K562 (cell line): ENCODE results near the gene PRR15L. TPM values are rescaled to one million over a fixed set of nuclear protein-coding genes. Genes with fewer than 3 reads are reported as not detected.

Experiments
- ATAC-seq: fragments of 200-7000 bp; cut with Tn5 transposase; 3 replicates; pipeline ENCODE4 v1.9.1; 2020; ENCODE audit warnings: moderate library complexity
- BruUV-seq: library from RNA; stranded (reverse); fragments of 400-500 nt; replicated peaks from 2 replicates; lab custom pipeline; 2021; lab: Mats Ljungman, UMichigan
- CTCF ChIA-PET: fragments of 300-600 bp; formaldehyde crosslinking; extraction: SDS; loops from one replicate; lab custom pipeline; 2021; ENCODE audit warnings: low intra/inter-chr PET ratio; lab: Yijun Ruan, JAX
- POLR2A ChIA-PET: fragments of 300-600, 350-650 bp; sonication (Branson Sonifier 250); formaldehyde crosslinking; extraction: SDS; loops from one replicate; lab custom pipeline; 2021; ENCODE audit warnings: antibody characterized with exemption, inconsistent platforms; lab: Yijun Ruan, JAX
- DNase-seq, 4 experiments: peaks; one replicate each; pipeline versions ENCODE4 v3.0.0 to v3.0.0-alpha.2; 2011 to 2018; ENCODE audit warnings: low spot score in 3 of 4, mixed read lengths in 3 of 4; ENCODE audit errors: extremely low read depth in 1 of 4
- FAIRE-seq: peaks from 2 replicates; lab custom pipeline; 2011; peaks lifted over from hg19 to GRCh38; lab: Jason Lieb, UNC
- H2AFZ ChIP-seq: 2 replicates; pipeline ENCODE4 v1.6.0; 2011; ENCODE audit warnings: low read depth, low read length, control low read depth, inconsistent platforms
- H3K27ac ChIP-seq: fragments of 200-600 bp; 3 replicates; pipeline ENCODE4 v1.8.0; 2011; ENCODE audit warnings: low read depth, mild to moderate bottlenecking, control low read depth, inconsistent platforms, low read length, moderate library complexity, mixed read lengths; ENCODE audit errors: extremely low read depth
- H3K27me3 ChIP-seq, 2 experiments: fragments of 300-600 bp in 1 of 2; 2 replicates in 1 of 2; 3 replicates in 1 of 2; pipeline versions ENCODE4 v1.6.0 to v1.8.0; 2011; ENCODE audit warnings: inconsistent platforms in 2 of 2, low read length in 2 of 2, mild to moderate bottlenecking in 1 of 2, mixed read lengths in 1 of 2, moderate library complexity in 1 of 2; ENCODE audit not compliant: control insufficient read depth in 2 of 2, insufficient read depth in 2 of 2
- H3K36me3 ChIP-seq: fragments of 300-600 bp; 3 replicates; pipeline ENCODE4 v1.8.0; 2011; ENCODE audit warnings: mild to moderate bottlenecking, low read length, inconsistent platforms; ENCODE audit not compliant: control insufficient read depth, insufficient read depth
- H3K4me1 ChIP-seq, 2 experiments: fragments of 200-600 bp in 1 of 2; replicated peaks in 1 of 2; 2 replicates in 1 of 2; 3 replicates in 1 of 2; pipeline versions ENCODE4 v1.5.1 to v1.8.0; 2011; ENCODE audit warnings: inconsistent platforms in 2 of 2, low read length in 2 of 2, mild to moderate bottlenecking in 1 of 2, mixed read lengths in 1 of 2, moderate library complexity in 1 of 2; ENCODE audit not compliant: control insufficient read depth in 2 of 2, insufficient read depth in 2 of 2
- H3K4me2 ChIP-seq: 2 replicates; pipeline ENCODE4 v1.6.1; 2011; ENCODE audit warnings: low read length, control low read depth, inconsistent platforms, mixed read lengths; ENCODE audit not compliant: insufficient read depth
- H3K4me3 ChIP-seq: fragments of 200-600 bp; sonication (generic), shearing (Covaris generic); 2 replicates; pipeline ENCODE4 v1.5.1; 2016; ENCODE audit warnings: control low read depth, inconsistent platforms
- H3K79me2 ChIP-seq: fragments of 200-600 bp; 3 replicates; pipeline ENCODE4 v1.8.0; 2011; ENCODE audit warnings: low read length, inconsistent platforms; ENCODE audit not compliant: control insufficient read depth, insufficient read depth
- H3K9ac ChIP-seq, 2 experiments: 2 replicates each; pipeline versions ENCODE4 v1.6.0 to v1.6.1; 2011; ENCODE audit warnings: low read depth in 2 of 2, low read length in 2 of 2, control low read depth in 1 of 2, inconsistent platforms in 1 of 2, mild to moderate bottlenecking in 1 of 2, mixed read lengths in 1 of 2; ENCODE audit not compliant: insufficient read depth in 1 of 2
- H3K9me1 ChIP-seq: one replicate; pipeline ENCODE4 v1.6.0; 2011; ENCODE audit warnings: inconsistent platforms, mild to moderate bottlenecking, low read length, moderate library complexity; ENCODE audit not compliant: control insufficient read depth, insufficient read depth
- H3K9me3 ChIP-seq: replicated peaks from 2 replicates; pipeline ENCODE4 v1.5.1; 2011; ENCODE audit warnings: low read depth, low read length, inconsistent platforms; ENCODE audit not compliant: control insufficient read depth, insufficient read depth
- H4K20me1 ChIP-seq: replicated peaks from 2 replicates; pipeline ENCODE4 v1.6.1; 2011; ENCODE audit warnings: low read length, inconsistent platforms, mixed read lengths; ENCODE audit not compliant: control insufficient read depth, insufficient read depth
- DNMT1 ChIP-seq: fragments of 450-650 bp; IDR thresholded peaks from 2 replicates; pipeline ENCODE4 v1.6.1; 2016; ENCODE audit warnings: antibody characterized with exemption, mild to moderate bottlenecking
- FOXA1 ChIP-seq: fragments of 450-650 bp; IDR thresholded peaks from 2 replicates; pipeline ENCODE4 v1.6.1; 2016; ENCODE audit warnings: mild to moderate bottlenecking, borderline replicate concordance
- HMG20B ChIP-seq: fragments of 250-450 bp; sonication (Bioruptor Pico); IDR thresholded peaks from 2 replicates; pipeline ENCODE4 v1.5.0; 2021; ENCODE audit warnings: mild to moderate bottlenecking
- NFE2 ChIP-seq: IDR thresholded peaks from 2 replicates; pipeline ENCODE4 v1.6.1; 2014; ENCODE audit warnings: antibody characterized with exemption, low read depth
- NFE2L1 ChIP-seq: fragments of 450-650 bp; IDR thresholded peaks from 2 replicates; pipeline ENCODE4 v1.6.1; 2016; ENCODE audit warnings: missing genetic modification characterization, low read depth, mild to moderate bottlenecking, missing compliant biosample characterization, moderate library complexity, borderline replicate concordance
- NR2C2 ChIP-seq, 2 experiments: fragments of 200-800 bp in 1 of 2; sonication (Bioruptor generic) in 1 of 2; sonication (generic) in 1 of 2; formaldehyde crosslinking in 1 of 2; IDR thresholded peaks; 2 replicates each; pipeline versions ENCODE4 v1.6.1 to v1.8.0; 2016 to 2022; ENCODE audit warnings: mild to moderate bottlenecking in 1 of 2, missing compliant biosample characterization in 1 of 2, missing genetic modification characterization in 1 of 2, missing genetic modification reagents in 1 of 2
- UBTF ChIP-seq, 2 experiments: IDR thresholded peaks; 2 replicates each; pipeline ENCODE4 v1.6.1; 2012; ENCODE audit warnings: improper control_type of control experiment in 2 of 2, low read depth in 2 of 2, low read length in 2 of 2, borderline replicate concordance in 1 of 2
- VEZF1 ChIP-seq: fragments of 200-800 bp; sonication (Bioruptor generic); IDR thresholded peaks from 2 replicates; pipeline ENCODE4 v1.6.1; 2017; ENCODE audit warnings: missing genetic modification characterization, missing compliant biosample characterization
- ZBTB17 ChIP-seq: fragments of 450-650 bp; formaldehyde crosslinking; IDR thresholded peaks from 2 replicates; pipeline ENCODE4 v1.4.0; 2020; ENCODE audit warnings: mild to moderate bottlenecking
- ZNF140 ChIP-seq: fragments of 250-450 bp; sonication (Bioruptor Pico); IDR thresholded peaks from 2 replicates; pipeline ENCODE4 v1.8.0; 2021; ENCODE audit warnings: moderate library complexity, mild to moderate bottlenecking, inconsistent platforms
- ZNF175 ChIP-seq: fragments of 200-800 bp; sonication (Bioruptor generic); IDR thresholded peaks from 2 replicates; pipeline ENCODE4 v1.6.1; 2016; ENCODE audit warnings: low read depth, mild to moderate bottlenecking, missing genetic modification characterization, missing compliant biosample characterization
- whole genome bisulfite sequencing: fragments of 100-300 bp; shearing (Covaris generic); methylation state at CpG from one replicate; pipeline ENCODE4 v1.1.6; 2016; ENCODE audit warnings: low coverage, mixed read lengths; ENCODE audit not compliant: insufficient coverage; ENCODE audit errors: missing lambda C conversion rate; 5-methylcytosine and 5-hydroxymethylcytosine counted together
- in situ Hi-C: fragments of 300-500 bp; cut with MboI; formaldehyde crosslinking; loops from 4 replicates; pipeline ENCODE4 v1.15.0; 2018; ENCODE audit warnings: inconsistent platforms, mixed read lengths
- intact Hi-C: fragments of 100-400 bp; cut with micrococcal nuclease; formaldehyde crosslinking; loops from 2 replicates; pipeline ENCODE4 v1.14.2; 2022
- polyA plus RNA-seq, 8 experiments: library from polyadenylated mRNA; depleted of rRNA in 4 of 8; stranded (reverse) in 5 of 8; unstranded in 3 of 8; fragments of >200 nt; fragmentation: Nextera tagmentation in 2 of 8; fragmentation: Illumina TruSeq in 1 of 8; extraction: Ambion mirVana in 2 of 8; extraction: Trizol in 1 of 8; gene quantifications; 2 replicates each; pipeline versions ENCODE4 v1.2.1 to v1.2.3, GENCODE V29; 2011 to 2014; ENCODE audit warnings: inconsistent platforms in 1 of 8, missing spikeins in 1 of 8
- total RNA-seq, 7 experiments: library from RNA; depleted of rRNA in 6 of 7; stranded (reverse); fragments of >200 nt in 6 of 7; fragmentation: Illumina TruSeq in 2 of 7; extraction: Trizol in 2 of 7; gene quantifications; 2 replicates each; pipeline versions ENCODE4 v1.2.1 to v1.2.3, GENCODE V29; 2011 to 2021; ENCODE audit warnings: low replicate concordance in 1 of 7
- TF ChIP-seq, protein P1 (sequence below), 2 experiments: fragments of 200-800 bp in 1 of 2; sonication (Bioruptor generic) in 1 of 2; sonication (generic) in 1 of 2; formaldehyde crosslinking in 1 of 2; IDR thresholded peaks in 1 of 2; conservative IDR thresholded peaks in 1 of 2; 2 replicates each; pipeline versions ENCODE4 v1.5.0 to v1.6.1; 2016 to 2020; ENCODE audit warnings: missing compliant biosample characterization in 1 of 2, missing genetic modification characterization in 1 of 2, missing genetic modification reagents in 1 of 2

Gene PRR15L
- total and polyA plus RNA-seq, 9 of the 15 experiments (the other 6 are each of a cell fraction or from before 2014, with no cell fraction given): 0.03 TPM; not detected in 8

- no peak for TF ChIP-seq ZNF140
Observed at GRCh38 chr17:47973541-47973940, 15.9 kb upstream of the PRR15L start (continued).

DNA sequence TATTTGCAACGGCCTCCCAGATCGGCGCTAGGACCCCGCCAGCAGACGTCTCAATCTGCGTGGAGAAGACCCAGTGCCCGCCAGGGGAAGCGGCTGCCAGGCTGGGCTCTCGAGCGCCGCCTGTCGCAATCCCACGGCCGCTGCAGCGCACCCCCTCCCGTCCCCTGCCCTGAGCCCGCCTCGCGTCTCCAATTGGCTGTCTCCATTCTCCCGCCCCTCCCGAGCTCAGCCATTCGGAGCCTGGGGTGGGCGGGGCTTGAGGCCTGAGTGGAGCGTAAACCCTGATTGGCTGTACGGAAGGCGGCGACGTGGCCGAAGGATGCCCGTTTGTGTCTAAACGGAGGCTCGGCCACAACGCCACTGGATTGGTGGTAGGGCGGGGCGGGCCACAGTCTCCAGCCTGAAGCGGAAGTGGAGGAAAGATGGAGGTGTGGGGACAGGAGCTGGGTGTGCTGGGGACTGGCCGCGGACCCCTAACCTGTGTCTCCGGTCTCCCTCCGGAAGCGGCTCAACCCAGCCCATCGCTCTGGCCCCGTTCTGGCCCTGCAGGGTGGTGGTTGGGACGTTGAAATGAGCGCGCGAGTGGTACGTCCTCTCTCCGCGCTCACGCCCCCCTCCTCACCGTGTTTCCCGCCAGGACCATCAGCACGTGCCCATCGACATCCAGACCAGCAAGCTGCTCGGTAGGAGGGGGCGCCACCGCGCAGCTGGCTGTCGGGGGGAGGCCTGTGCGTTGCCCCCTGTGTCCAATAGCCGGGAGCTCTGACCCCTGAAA, 13.2 kb upstream of the PRR15L start, which contains the start of gene CDK5RAP3:
CDK5RAP3 (plus strand) TSS at position 389 of the 775 bp plus-strand sequence; CDS start at position 423, 34 bp downstream.
- ChIA-PET CTCF (interaction anchor here (0.6 to 1.8 kb wide), 3 partner anchors 22 to 81 kb away, joined by 3 to 6 read pairs (median 3); no protein-coding TSS in a partner anchor), POLR2A (interaction anchor here (0.6 to 2.3 kb wide), 30 partner anchors 8 to 897 kb away, joined by 3 to 18 read pairs (median 4); partner anchors contain the start of genes LRRC46, MRPL10, NFE2L1 and PNPO)
- Histone ChIP-seq H3K9ac (peak within 1 kb of the TSS; percentile 72 to 93), H2AFZ (peak within 1 kb of the TSS; percentile 99), H3K27ac (peak within 1 kb of the TSS; percentile 84), H3K4me1 (peaks cover 20 to 31% of the 10 kb centered on the region in 2 experiments; a peak in 4 of 5 replicates), H3K9me1 (no peaks in the 10 kb centered on the region), H3K36me3 (peaks cover 38% of the 10 kb centered on the region), H3K79me2 (peaks cover 19% of the 10 kb centered on the region), H3K4me2 (peak within 1 kb of the TSS; percentile 89), H3K27me3 (no peaks in the 10 kb centered on the region), H3K9me3 (no peaks in the 10 kb centered on the region), H3K4me3 (peak within 1 kb of the TSS; percentile 54), H4K20me1 (no peaks in the 10 kb centered on the region)
- intact Hi-C loops (loop anchor here (1.0 kb wide), 2 partner anchors 22 to 76 kb away; no protein-coding TSS in a partner anchor), in situ Hi-C loops (no loop called here)
- TSS peak; percentile 78 for BruUV-seq
- FAIRE-seq: peak; percentile 100
- WGBS: 0% methylated on average over 37 of the region's 62 CpGs
- peak; percentile 97 to 100 (median 98) for DNase-seq
- peak; percentile 99 for ATAC-seq
- TF ChIP-seq NR2C2 (CRISPR knock-in tag; IDR thresholded peaks at IDR 0.05) (peak; percentile 82; the same call in 1 of the 2 replicates), NR2C2 (tag; IDR thresholded peaks at IDR 0.05) (peak; percentile 58; the same call in 1 of the 2 replicates), ZNF175 (CRISPR knock-in tag) (no peak), ZBTB17 (CRISPR knock-in tag) (peak; percentile 73; the same call in 1 of the 2 replicates), NFE2 (no peak), DNMT1 (no peak), HMG20B (CRISPR knock-in tag) (no peak), UBTF (IDR thresholded peaks at IDR 0.05; ENCODE audit: borderline replicate concordance in 1 of 2, low read depth in 2 of 2, low read length in 2 of 2) (no peak), FOXA1 (no peak), VEZF1 (CRISPR knock-in tag) (peak; percentile 96), NFE2L1 (tag) (no peak)
- TF ChIP-seq, protein P1, sequence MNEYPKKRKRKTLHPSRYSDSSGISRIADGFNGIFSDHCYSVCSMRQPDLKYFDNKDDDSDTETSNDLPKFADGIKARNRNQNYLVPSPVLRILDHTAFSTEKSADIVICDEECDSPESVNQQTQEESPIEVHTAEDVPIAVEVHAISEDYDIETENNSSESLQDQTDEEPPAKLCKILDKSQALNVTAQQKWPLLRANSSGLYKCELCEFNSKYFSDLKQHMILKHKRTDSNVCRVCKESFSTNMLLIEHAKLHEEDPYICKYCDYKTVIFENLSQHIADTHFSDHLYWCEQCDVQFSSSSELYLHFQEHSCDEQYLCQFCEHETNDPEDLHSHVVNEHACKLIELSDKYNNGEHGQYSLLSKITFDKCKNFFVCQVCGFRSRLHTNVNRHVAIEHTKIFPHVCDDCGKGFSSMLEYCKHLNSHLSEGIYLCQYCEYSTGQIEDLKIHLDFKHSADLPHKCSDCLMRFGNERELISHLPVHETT (CRISPR knock-in tag; conservative IDR thresholded peaks at IDR 0.05 in 1 of 2, IDR thresholded peaks at IDR 0.05 in 1 of 2): peak in 1 of 2 experiments; percentile 22; a peak in 1 of 4 replicates
